ENCODE measurements around the gene RXFP1.
A peak's percentile ranks its signal among the peaks of the same experiment; 100 is the strongest.

RXFP1 gene

DNA sequence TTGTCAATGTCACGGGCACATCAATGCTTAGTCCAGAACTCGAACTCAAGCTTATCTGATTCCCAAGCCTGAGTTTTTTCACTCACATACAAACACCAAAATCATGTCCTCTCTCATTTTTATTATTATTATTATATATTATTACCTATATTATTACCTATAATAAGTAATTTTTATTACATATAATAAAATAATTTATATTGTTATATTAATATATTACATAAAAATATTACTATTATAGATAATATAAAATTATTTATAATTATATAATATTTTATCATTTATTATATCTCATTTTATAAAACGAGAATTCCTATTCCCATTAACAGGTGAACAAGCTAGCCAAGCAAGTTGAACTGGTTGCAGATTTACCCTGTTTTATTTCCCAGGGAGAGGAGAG lies 13.0 kb downstream of the RXFP1 start:
- no peak for DNase-seq
- no peak overlapping the region for H3K4me3 ChIP-seq (ENCODE audit: low read depth, low read length)
- in situ Hi-C loops (cut with HindIII; ENCODE audit: low pct_ligation_motif_present, low sequenced_read_pairs): no loop called here
- H3K36me3 ChIP-seq (replicated peaks): no peaks in the 10 kb centered on the region
- peak overlapping the region; percentile 17 for H3K27ac ChIP-seq
- no peaks in the 10 kb centered on the region for H3K27me3 ChIP-seq (replicated peaks)
- TF ChIP-seq, protein P1, sequence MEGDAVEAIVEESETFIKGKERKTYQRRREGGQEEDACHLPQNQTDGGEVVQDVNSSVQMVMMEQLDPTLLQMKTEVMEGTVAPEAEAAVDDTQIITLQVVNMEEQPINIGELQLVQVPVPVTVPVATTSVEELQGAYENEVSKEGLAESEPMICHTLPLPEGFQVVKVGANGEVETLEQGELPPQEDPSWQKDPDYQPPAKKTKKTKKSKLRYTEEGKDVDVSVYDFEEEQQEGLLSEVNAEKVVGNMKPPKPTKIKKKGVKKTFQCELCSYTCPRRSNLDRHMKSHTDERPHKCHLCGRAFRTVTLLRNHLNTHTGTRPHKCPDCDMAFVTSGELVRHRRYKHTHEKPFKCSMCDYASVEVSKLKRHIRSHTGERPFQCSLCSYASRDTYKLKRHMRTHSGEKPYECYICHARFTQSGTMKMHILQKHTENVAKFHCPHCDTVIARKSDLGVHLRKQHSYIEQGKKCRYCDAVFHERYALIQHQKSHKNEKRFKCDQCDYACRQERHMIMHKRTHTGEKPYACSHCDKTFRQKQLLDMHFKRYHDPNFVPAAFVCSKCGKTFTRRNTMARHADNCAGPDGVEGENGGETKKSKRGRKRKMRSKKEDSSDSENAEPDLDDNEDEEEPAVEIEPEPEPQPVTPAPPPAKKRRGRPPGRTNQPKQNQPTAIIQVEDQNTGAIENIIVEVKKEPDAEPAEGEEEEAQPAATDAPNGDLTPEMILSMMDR (IDR thresholded peaks at IDR 0.05; ENCODE audit: low read depth, low read length, missing control alignments): no peak

GRCh38 chr4:158535130-158535614 lies 13.5 kb downstream of the RXFP1 start:
- H3K27ac ChIP-seq: peak overlapping the region; percentile 17
- peak; percentile 82 for DNase-seq
- in situ Hi-C loops (cut with HindIII; ENCODE audit: low pct_ligation_motif_present, low sequenced_read_pairs): no loop called here
- TF ChIP-seq, protein P1 (IDR thresholded peaks at IDR 0.05; ENCODE audit: low read depth, low read length, missing control alignments): no peak
- no peak overlapping the region for H3K4me3 ChIP-seq (ENCODE audit: low read depth, low read length)
- H3K27me3 ChIP-seq (replicated peaks): no peaks in the 10 kb centered on the region
- H3K36me3 ChIP-seq (replicated peaks): no peaks in the 10 kb centered on the region

- TF ChIP-seq, protein P1 (IDR thresholded peaks at IDR 0.05; ENCODE audit: low read depth, low read length, missing control alignments): no peak
- Histone ChIP-seq H3K27ac (no peak overlapping the region), H3K27me3 (replicated peaks) (no peaks in the 10 kb centered on the region), H3K36me3 (replicated peaks) (no peaks in the 10 kb centered on the region), H3K4me3 (ENCODE audit: low read depth, low read length) (no peak overlapping the region)
- no peak for DNase-seq
- in situ Hi-C loops (cut with HindIII; ENCODE audit: low pct_ligation_motif_present, low sequenced_read_pairs): no loop called here
These were observed 15.2 kb downstream of the RXFP1 start for GRCh38 chr4:158536833-158537232.

DNA sequence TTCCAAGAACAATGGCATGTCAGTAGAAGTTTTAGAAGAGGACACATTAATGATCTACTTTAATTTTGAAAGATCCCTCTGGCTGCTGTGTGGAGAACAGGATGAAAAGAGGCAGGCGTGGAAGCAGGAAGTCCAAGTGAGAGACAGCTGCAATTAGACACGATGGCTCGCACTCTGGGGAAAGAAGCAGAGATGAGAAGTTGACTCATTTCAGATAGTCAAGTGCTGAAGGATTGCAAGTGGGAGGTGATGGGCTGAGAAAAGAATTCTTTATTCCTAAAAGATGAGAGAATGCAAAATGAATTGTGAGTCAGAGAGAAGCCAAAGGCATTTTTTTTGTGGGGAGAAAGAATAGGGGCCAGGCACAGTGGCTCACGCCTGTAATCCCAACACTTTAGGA lies 16.5 kb downstream of the RXFP1 start:
- H3K27me3 ChIP-seq (replicated peaks): no peaks in the 10 kb centered on the region
- peak overlapping the region; percentile 15 for H3K27ac ChIP-seq
- DNase-seq: peak; percentile 60
- H3K4me3 ChIP-seq (ENCODE audit: low read depth, low read length): no peak overlapping the region
- TF ChIP-seq, protein P1 (IDR thresholded peaks at IDR 0.05; ENCODE audit: low read depth, low read length, missing control alignments): no peak
- in situ Hi-C loops (cut with HindIII; ENCODE audit: low pct_ligation_motif_present, low sequenced_read_pairs): no loop called here
- H3K36me3 ChIP-seq (replicated peaks): no peaks in the 10 kb centered on the region

- DNase-seq: no peak
- Histone ChIP-seq H3K27ac (no peak overlapping the region), H3K27me3 (replicated peaks) (no peaks in the 10 kb centered on the region), H3K4me3 (ENCODE audit: low read depth, low read length) (no peak overlapping the region), H3K36me3 (replicated peaks) (no peaks in the 10 kb centered on the region)
- TF ChIP-seq, protein P1 (IDR thresholded peaks at IDR 0.05; ENCODE audit: low read depth, low read length, missing control alignments): no peak
- in situ Hi-C loops (cut with HindIII; ENCODE audit: low pct_ligation_motif_present, low sequenced_read_pairs): no loop called here
These were observed 17.2 kb downstream of the RXFP1 start for GRCh38 chr4:158538911-158539310.

All from brain microvascular endothelial cell (primary cell).